ENCODE data around the gene TNFRSF1A.
A peak's percentile ranks its signal among the peaks of the same experiment; 100 is the strongest.

TNFRSF1A gene

GRCh38 chr12:6336079-6336888, 5.6 kb downstream of the TNFRSF1A start:
- DNase-seq, result no peak

GRCh38 chr12:6335451-6336078, 6.3 kb downstream of the TNFRSF1A start:
- DNase-seq, result no peak

- no peak for DNase-seq
Measured at GRCh38 chr12:6334940-6335450, 6.9 kb downstream of the TNFRSF1A start.

- DNase-seq, result no peak
Measured at GRCh38 chr12:6334359-6334758, 7.5 kb downstream of the TNFRSF1A start.

- no peak for DNase-seq
Measured at GRCh38 chr12:6333566-6333965, 8.3 kb downstream of the TNFRSF1A start.

- no peak for DNase-seq
Measured at GRCh38 chr12:6333029-6333428, 8.8 kb downstream of the TNFRSF1A start.

- DNase-seq, result no peak
Measured at GRCh38 chr12:6332459-6332858, 9.4 kb downstream of the TNFRSF1A start.

GRCh38 chr12:6330999-6331714, 10.7 kb downstream of the TNFRSF1A start:
- no peak for DNase-seq

- DNase-seq, result no peak
Measured at GRCh38 chr12:6330192-6330591, 11.7 kb downstream of the TNFRSF1A start.

GRCh38 chr12:6329703-6330064, 12.2 kb downstream of the TNFRSF1A start:
- DNase-seq, result no peak

GRCh38 chr12:6328945-6329702, 12.8 kb downstream of the TNFRSF1A start:
- DNase-seq, result no peak

- DNase-seq, result no peak
Measured at GRCh38 chr12:6328045-6328779, 13.7 kb downstream of the TNFRSF1A start.

GRCh38 chr12:6327229-6328041, 14.4 kb downstream of the TNFRSF1A start:
- no peak for DNase-seq

- DNase-seq, result peak; percentile 12 to 32
Measured at GRCh38 chr12:6326316-6327228, 15.3 kb downstream of the TNFRSF1A start.

- no peak for DNase-seq
Measured at GRCh38 chr12:6324936-6325750, 16.7 kb downstream of the TNFRSF1A start.

- no peak for DNase-seq
Measured at GRCh38 chr12:6323995-6324711, 17.7 kb downstream of the TNFRSF1A start.

GRCh38 chr12:6323340-6323994, 18.4 kb downstream of the TNFRSF1A start:
- DNase-seq, result peak; percentile 18 to 49

- DNase-seq, result no peak
Measured at GRCh38 chr12:6322969-6323339, 18.9 kb downstream of the TNFRSF1A start.
